ENCODE data around the gene SLC16A5.
"Not testable (repeated sequence)": the region's sequence is repeated elsewhere in the genome, so short reads cannot be mapped to it uniquely, and the experiment has no call there.

The SLC16A5 gene

GRCh38 chr17:75067856-75068255 lies 19.9 kb upstream of the SLC16A5 start:
- no peaks in the 10 kb centered on the region for H3K9me2 ChIP-seq (ENCODE audit: low read depth, low read length)
- H3K9me3 ChIP-seq (ENCODE audit: low read length), result no peaks in the 10 kb centered on the region
- TF ChIP-seq CTCF (IDR thresholded peaks at IDR 0.05; ENCODE audit: low read length) (no peak), EZH2 (IDR thresholded peaks at IDR 0.05; ENCODE audit: borderline replicate concordance, low read length) (no peak)
- H3K27ac ChIP-seq (ENCODE audit: low read depth, low read length, poor library complexity, severe bottlenecking), result no peak overlapping the region
- no peaks in the 10 kb centered on the region for H3F3A ChIP-seq (ENCODE audit: insufficient read depth, low read length)
- no peak overlapping the region for H3K4me2 ChIP-seq (ENCODE audit: low read length)
- H3K4me3 ChIP-seq (ENCODE audit: low read depth, low read length, poor library complexity, severe bottlenecking), result no peak overlapping the region
- H3K36me3 ChIP-seq (ENCODE audit: insufficient read depth, low read length), result peaks cover 8% of the 10 kb centered on the region
- H3K79me2 ChIP-seq (ENCODE audit: insufficient read depth, low read length), result no peaks in the 10 kb centered on the region
- H3K27me3 ChIP-seq (ENCODE audit: insufficient read depth, low read length), result no peaks in the 10 kb centered on the region
- no peak overlapping the region for H2AFZ ChIP-seq (ENCODE audit: low read length)
- H3K9ac ChIP-seq (ENCODE audit: low read length), result no peak overlapping the region
- H4K20me1 ChIP-seq (ENCODE audit: insufficient read depth, low read length), result no peaks in the 10 kb centered on the region
- no peaks in the 10 kb centered on the region for H3K4me1 ChIP-seq (ENCODE audit: insufficient read depth, low read length, severe bottlenecking)

- H2AFZ ChIP-seq (ENCODE audit: low read length), result no peak overlapping the region
- H3K9me3 ChIP-seq (ENCODE audit: low read length), result no peaks in the 10 kb centered on the region
- no peaks in the 10 kb centered on the region for H3K79me2 ChIP-seq (ENCODE audit: insufficient read depth, low read length)
- no peak overlapping the region for H3K9ac ChIP-seq (ENCODE audit: low read length)
- H3K36me3 ChIP-seq (ENCODE audit: insufficient read depth, low read length), result peaks cover 6% of the 10 kb centered on the region
- H3K27me3 ChIP-seq (ENCODE audit: insufficient read depth, low read length), result 0 out of 2 replicates have a peak, but pooled peaks cover 2% of the 10 kb centered on the region
- no peaks in the 10 kb centered on the region for H3F3A ChIP-seq (ENCODE audit: insufficient read depth, low read length)
- no peaks in the 10 kb centered on the region for H3K9me2 ChIP-seq (ENCODE audit: low read depth, low read length)
- H3K4me2 ChIP-seq (ENCODE audit: low read length), result no peak overlapping the region
- no peaks in the 10 kb centered on the region for H4K20me1 ChIP-seq (ENCODE audit: insufficient read depth, low read length)
- no peaks in the 10 kb centered on the region for H3K4me1 ChIP-seq (ENCODE audit: insufficient read depth, low read length, severe bottlenecking)
- H3K27ac ChIP-seq (ENCODE audit: low read depth, low read length, poor library complexity, severe bottlenecking), result no peak overlapping the region
- TF ChIP-seq CTCF (IDR thresholded peaks at IDR 0.05; ENCODE audit: low read length), result no peak
- TF ChIP-seq EZH2 (IDR thresholded peaks at IDR 0.05; ENCODE audit: borderline replicate concordance, low read length), result no peak
- H3K4me3 ChIP-seq (ENCODE audit: low read depth, low read length, poor library complexity, severe bottlenecking), result no peak overlapping the region
Observed at GRCh38 chr17:75068750-75069149, 19.0 kb upstream of the SLC16A5 start.

- no peak overlapping the region for H3K4me2 ChIP-seq (ENCODE audit: low read length)
- no peaks in the 10 kb centered on the region for H3K9me2 ChIP-seq (ENCODE audit: low read depth, low read length)
- no peaks in the 10 kb centered on the region for H3F3A ChIP-seq (ENCODE audit: insufficient read depth, low read length)
- peak; percentile 45; the same call in 1 of the 2 replicates for TF ChIP-seq CTCF (IDR thresholded peaks at IDR 0.05; ENCODE audit: low read length)
- no peak for TF ChIP-seq EZH2 (IDR thresholded peaks at IDR 0.05; ENCODE audit: borderline replicate concordance, low read length)
- no peaks in the 10 kb centered on the region for H3K79me2 ChIP-seq (ENCODE audit: insufficient read depth, low read length)
- H3K27ac ChIP-seq (ENCODE audit: low read depth, low read length, poor library complexity, severe bottlenecking), result no peak overlapping the region
- 0 out of 2 replicates have a peak, but pooled peaks cover 5% of the 10 kb centered on the region for H3K27me3 ChIP-seq (ENCODE audit: insufficient read depth, low read length)
- no peaks in the 10 kb centered on the region for H3K9me3 ChIP-seq (ENCODE audit: low read length)
- no peaks in the 10 kb centered on the region for H3K36me3 ChIP-seq (ENCODE audit: insufficient read depth, low read length)
- no peak overlapping the region for H3K9ac ChIP-seq (ENCODE audit: low read length)
- no peaks in the 10 kb centered on the region for H3K4me1 ChIP-seq (ENCODE audit: insufficient read depth, low read length, severe bottlenecking)
- H4K20me1 ChIP-seq (ENCODE audit: insufficient read depth, low read length), result no peaks in the 10 kb centered on the region
- no peak overlapping the region for H2AFZ ChIP-seq (ENCODE audit: low read length)
- H3K4me3 ChIP-seq (ENCODE audit: low read depth, low read length, poor library complexity, severe bottlenecking), result no peak overlapping the region
Observed at GRCh38 chr17:75069783-75070182, 18.0 kb upstream of the SLC16A5 start.

- not testable (repeated sequence) for H3K9ac ChIP-seq (ENCODE audit: low read length); H3K4me2 ChIP-seq (ENCODE audit: low read length); H3K27me3 ChIP-seq (ENCODE audit: insufficient read depth, low read length); H4K20me1 ChIP-seq (ENCODE audit: insufficient read depth, low read length); H3F3A ChIP-seq (ENCODE audit: insufficient read depth, low read length); H3K9me3 ChIP-seq (ENCODE audit: low read length); H3K36me3 ChIP-seq (ENCODE audit: insufficient read depth, low read length); H3K9me2 ChIP-seq (ENCODE audit: low read depth, low read length); H3K79me2 ChIP-seq (ENCODE audit: insufficient read depth, low read length); H3K4me1 ChIP-seq (ENCODE audit: insufficient read depth, low read length, severe bottlenecking); H2AFZ ChIP-seq (ENCODE audit: low read length); H3K27ac ChIP-seq (ENCODE audit: low read depth, low read length, poor library complexity, severe bottlenecking); H3K4me3 ChIP-seq (ENCODE audit: low read depth, low read length, poor library complexity, severe bottlenecking)
Observed at GRCh38 chr17:75071478-75072271, 16.1 kb upstream of the SLC16A5 start.

- H3K4me3 ChIP-seq (ENCODE audit: low read depth, low read length, poor library complexity, severe bottlenecking); H3K27ac ChIP-seq (ENCODE audit: low read depth, low read length, poor library complexity, severe bottlenecking); H3K9ac ChIP-seq (ENCODE audit: low read length); H3K27me3 ChIP-seq (ENCODE audit: insufficient read depth, low read length); H3K36me3 ChIP-seq (ENCODE audit: insufficient read depth, low read length); H3K9me3 ChIP-seq (ENCODE audit: low read length); H3F3A ChIP-seq (ENCODE audit: insufficient read depth, low read length); H3K79me2 ChIP-seq (ENCODE audit: insufficient read depth, low read length); H2AFZ ChIP-seq (ENCODE audit: low read length); H4K20me1 ChIP-seq (ENCODE audit: insufficient read depth, low read length); H3K9me2 ChIP-seq (ENCODE audit: low read depth, low read length); H3K4me2 ChIP-seq (ENCODE audit: low read length): not testable (repeated sequence)
- peaks cover 10% of the 10 kb centered on the region for H3K4me1 ChIP-seq (ENCODE audit: insufficient read depth, low read length, severe bottlenecking)
Observed at GRCh38 chr17:75072909-75073308, 14.8 kb upstream of the SLC16A5 start.
